Neural progenitor cell (in vitro differentiated cells): Measurements from ENCODE around the gene FARSA. TPM values are rescaled to one million over a fixed set of nuclear protein-coding genes. Genes with fewer than 3 reads are reported as not detected.
A peak's percentile ranks its signal among the peaks of the same experiment; 100 is the strongest.

Source experiments
- DNase-seq: peaks from one replicate; pipeline ENCODE4 v3.0.0-alpha.2; 2016; ENCODE audit warnings: low spot score
- H2AFZ ChIP-seq: fragments of 200-600 bp; sonication (generic); replicated peaks from 2 replicates; pipeline ENCODE4 v1.6.1; 2016; ENCODE audit warnings: antibody characterized with exemption
- H3F3A ChIP-seq: fragments of 200-600 bp; sonication (generic); 2 replicates; pipeline ENCODE4 v1.6.1; 2016; ENCODE audit warnings: antibody characterized with exemption, low read depth
- H3K27ac ChIP-seq: fragments of 200-600 bp; sonication (generic); 2 replicates; pipeline ENCODE4 v1.5.1; 2016; ENCODE audit warnings: mild to moderate bottlenecking
- H3K27me3 ChIP-seq: fragments of 200-600 bp; sonication (generic); 2 replicates; pipeline ENCODE4 v1.6.1; 2016; ENCODE audit warnings: mild to moderate bottlenecking, moderate library complexity
- H3K36me3 ChIP-seq: fragments of 200-600 bp; sonication (generic); 2 replicates; pipeline ENCODE4 v1.5.1; 2016
- H3K4me1 ChIP-seq: fragments of 200-600 bp; sonication (generic); 2 replicates; pipeline ENCODE4 v1.6.1; 2016; ENCODE audit warnings: mixed run types
- H3K4me2 ChIP-seq: fragments of 200-600 bp; sonication (generic); 2 replicates; pipeline ENCODE4 v1.6.1; 2016
- H3K4me3 ChIP-seq: fragments of 200-600 bp; sonication (generic); 2 replicates; pipeline ENCODE4 v1.5.1; 2016
- H3K79me2 ChIP-seq: fragments of 200-600 bp; sonication (generic); 2 replicates; pipeline ENCODE4 v1.6.1; 2016; ENCODE audit warnings: low read depth
- H3K9ac ChIP-seq: fragments of 200-600 bp; sonication (generic); 2 replicates; pipeline ENCODE4 v1.6.1; 2016
- H3K9me3 ChIP-seq: fragments of 200-600 bp; sonication (generic); 2 replicates; pipeline ENCODE4 v1.5.1; 2016; ENCODE audit warnings: low read depth
- H4K20me1 ChIP-seq: fragments of 200-600 bp; sonication (generic); 2 replicates; pipeline ENCODE4 v1.6.1; 2016; ENCODE audit warnings: low read depth
- H3K27ac Mint-ChIP-seq: 3 replicates; pipeline ENCODE4 v1.8.0; 2021; ENCODE audit warnings: mixed read lengths
- H3K27me3 Mint-ChIP-seq: 2 replicates; pipeline ENCODE4 v1.8.0; 2022; ENCODE audit warnings: low read depth, mild to moderate bottlenecking, inconsistent platforms, moderate library complexity, mixed read lengths; ENCODE audit not compliant: insufficient read depth
- H3K36me3 Mint-ChIP-seq: 3 replicates; pipeline ENCODE4 v1.8.0; 2021; ENCODE audit warnings: mixed read lengths
- H3K4me1 Mint-ChIP-seq: 3 replicates; pipeline ENCODE4 v1.8.0; 2021; ENCODE audit warnings: mixed read lengths
- H3K4me3 Mint-ChIP-seq: 3 replicates; pipeline ENCODE4 v1.8.0; 2021; ENCODE audit warnings: mild to moderate bottlenecking, moderate library complexity, mixed read lengths
- H3K9me3 Mint-ChIP-seq: 3 replicates; pipeline ENCODE4 v1.8.0; 2020; ENCODE audit warnings: mixed read lengths
- CTCF ChIP-seq: fragments of 200-600 bp; sonication (generic); IDR thresholded peaks from 2 replicates; pipeline ENCODE4 v1.5.1; 2017; ENCODE audit warnings: antibody characterized with exemption, mild to moderate bottlenecking
- EZH2 ChIP-seq: fragments of 200-600 bp; sonication (generic); IDR thresholded peaks from 2 replicates; pipeline ENCODE4 v1.6.1; 2017; ENCODE audit warnings: antibody characterized with exemption, mild to moderate bottlenecking, moderate library complexity
- EZH2phosphoT487 ChIP-seq: fragments of 200-600 bp; sonication (generic); IDR thresholded peaks from 2 replicates; pipeline ENCODE4 v1.6.1; 2017; ENCODE audit warnings: antibody characterized with exemption
- total RNA-seq: library from RNA; depleted of rRNA; stranded (reverse); fragments of >200 nt; gene quantifications from 2 replicates; pipeline ENCODE4 v1.2.3, GENCODE V29; 2015; ENCODE audit warnings: low replicate concordance

FARSA gene
- total RNA-seq, 1 donor from 2014 or later = 21.4 TPM

GRCh38 chr19:12885749-12886650 is 47.5 kb downstream of the FARSA start:
- peak overlapping the region; percentile 71 for H3K4me3 Mint-ChIP-seq

GRCh38 chr19:12884926-12885748 is 48.4 kb downstream of the FARSA start:
- H3K9me3 ChIP-seq = peaks cover 3% of the 10 kb centered on the region
- TF ChIP-seq EZH2phosphoT487 = peak; percentile 29
- peak; percentile 72 for TF ChIP-seq CTCF
- peak; percentile 23 for TF ChIP-seq EZH2
- peaks cover 6% of the 10 kb centered on the region for H3K4me1 ChIP-seq
- peaks cover 45% of the 10 kb centered on the region for H3F3A ChIP-seq
- H3K4me3 ChIP-seq = peak overlapping the region; percentile 61
- H4K20me1 ChIP-seq = no peaks in the 10 kb centered on the region
- Mint-ChIP-seq H3K9me3 (peaks cover 11% of the 10 kb centered on the region), H3K27me3 (peaks cover 54% of the 10 kb centered on the region), H3K27ac (no peak overlapping the region), H3K4me1 (peaks cover 18% of the 10 kb centered on the region), H3K4me3 (peak overlapping the region; percentile 60), H3K36me3 (peaks cover 4% of the 10 kb centered on the region)
- peaks cover 3% of the 10 kb centered on the region for H3K79me2 ChIP-seq
- peak overlapping the region; percentile 89 for H2AFZ ChIP-seq
- DNase-seq = peak; percentile 87
- no peak overlapping the region for H3K27ac ChIP-seq
- peaks cover 66% of the 10 kb centered on the region for H3K27me3 ChIP-seq
- no peak overlapping the region for H3K9ac ChIP-seq
- peak overlapping the region; percentile 85 for H3K4me2 ChIP-seq
- no peaks in the 10 kb centered on the region for H3K36me3 ChIP-seq

More at GRCh38 chr19:12885749-12886650, 47.5 kb downstream of the FARSA start:
- TF ChIP-seq EZH2phosphoT487 (no peak), EZH2 (no peak), CTCF (peak; percentile 12)
- Histone ChIP-seq H3F3A (peaks cover 39% of the 10 kb centered on the region), H3K27ac (no peak overlapping the region), H3K4me3 (peak overlapping the region; percentile 61), H3K4me1 (peaks cover 3% of the 10 kb centered on the region), H3K36me3 (no peaks in the 10 kb centered on the region), H2AFZ (peak overlapping the region; percentile 89), H3K9ac (no peak overlapping the region), H3K4me2 (peak overlapping the region; percentile 85), H3K27me3 (peaks cover 58% of the 10 kb centered on the region), H4K20me1 (no peaks in the 10 kb centered on the region), H3K9me3 (peaks cover 3% of the 10 kb centered on the region), H3K79me2 (peaks cover 4% of the 10 kb centered on the region)
- peak; percentile 34 for DNase-seq
- no peak overlapping the region for H3K27ac Mint-ChIP-seq
- peaks cover 18% of the 10 kb centered on the region for H3K4me1 Mint-ChIP-seq
- H3K27me3 Mint-ChIP-seq = peaks cover 50% of the 10 kb centered on the region
- peaks cover 11% of the 10 kb centered on the region for H3K9me3 Mint-ChIP-seq
- peaks cover 4% of the 10 kb centered on the region for H3K36me3 Mint-ChIP-seq

GRCh38 chr19:12884627-12884925 is 48.9 kb downstream of the FARSA start:
- DNase-seq = no peak
- H3K4me1 Mint-ChIP-seq = peaks cover 16% of the 10 kb centered on the region
- no peaks in the 10 kb centered on the region for H3K36me3 ChIP-seq
- no peak overlapping the region for H3K27ac Mint-ChIP-seq
- H3K4me1 ChIP-seq = peaks cover 3% of the 10 kb centered on the region
- H2AFZ ChIP-seq = peak overlapping the region; percentile 89
- peak overlapping the region; percentile 61 for H3K4me3 ChIP-seq
- no peaks in the 10 kb centered on the region for H3K79me2 ChIP-seq
- H4K20me1 ChIP-seq = no peaks in the 10 kb centered on the region
- peaks cover 42% of the 10 kb centered on the region for H3F3A ChIP-seq
- peak overlapping the region; percentile 55 for H3K4me3 Mint-ChIP-seq
- H3K9me3 ChIP-seq = peaks cover 3% of the 10 kb centered on the region
- peaks cover 67% of the 10 kb centered on the region for H3K27me3 ChIP-seq
- H3K27ac ChIP-seq = no peak overlapping the region
- peaks cover 11% of the 10 kb centered on the region for H3K9me3 Mint-ChIP-seq
- H3K27me3 Mint-ChIP-seq = peaks cover 54% of the 10 kb centered on the region
- no peak for TF ChIP-seq EZH2phosphoT487
- no peak for TF ChIP-seq CTCF
- no peak for TF ChIP-seq EZH2
- H3K36me3 Mint-ChIP-seq = peaks cover 4% of the 10 kb centered on the region
- H3K9ac ChIP-seq = no peak overlapping the region
- peak overlapping the region; percentile 85 for H3K4me2 ChIP-seq
